OCI-LY3 (cell line): ENCODE results near the gene PIP4K2B.

Experiments used
- EZH2phosphoT487 ChIP-seq: fragments of 200-600 bp; shearing (Covaris generic); IDR thresholded peaks from 2 replicates; pipeline ENCODE4 v1.6.1; 2018; ENCODE audit warnings: antibody characterized with exemption, mixed run types, low read depth
- TF ChIP-seq, protein P1 (sequence below): fragments of 200-600, 300-600 bp; sonication (generic); IDR thresholded peaks from 2 replicates; pipeline ENCODE4 v1.5.1; 2014; ENCODE audit warnings: antibody characterized with exemption, low read length, low read depth

DNA sequence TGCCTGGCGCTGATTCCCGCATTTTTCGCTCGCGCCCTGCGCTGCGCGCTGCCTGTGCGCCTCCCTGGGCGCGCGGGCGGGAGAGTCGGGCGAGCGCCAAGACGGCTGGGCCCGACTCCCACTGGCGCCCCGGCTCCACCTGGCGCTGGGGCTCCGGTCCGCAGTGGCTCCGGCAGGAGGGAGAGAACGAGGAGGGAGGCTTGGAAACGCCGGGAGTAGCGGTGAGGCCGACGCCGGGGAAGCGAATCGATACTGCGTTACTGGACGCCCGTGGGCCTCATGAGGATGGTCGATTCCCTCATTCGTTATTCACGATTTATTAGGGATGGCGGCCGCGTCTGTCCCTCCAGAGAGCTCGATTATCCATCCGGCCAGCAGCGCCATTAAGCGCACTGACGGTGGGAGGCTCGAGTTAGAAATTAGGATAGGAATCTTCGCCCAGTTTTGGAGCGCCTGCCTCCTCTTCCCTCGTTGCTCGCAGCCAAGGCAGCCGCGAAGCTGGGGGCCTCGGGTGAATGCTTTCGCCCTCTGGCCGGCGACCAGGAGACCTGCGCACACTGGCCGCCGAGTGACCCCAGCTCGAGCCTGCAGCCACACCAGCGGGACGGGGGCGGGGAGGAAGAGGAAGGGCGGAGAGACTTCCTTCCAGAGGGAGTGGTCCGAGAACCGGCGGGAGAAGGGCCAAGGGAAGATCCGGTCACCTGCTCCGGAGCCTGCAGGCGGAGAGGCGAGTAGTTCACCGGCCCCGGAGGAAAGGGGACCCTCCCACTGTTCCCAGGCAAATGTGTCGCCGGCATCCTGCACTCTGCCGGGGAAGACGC is 49.9 kb downstream of the PIP4K2B start:
- TF ChIP-seq, protein P1, sequence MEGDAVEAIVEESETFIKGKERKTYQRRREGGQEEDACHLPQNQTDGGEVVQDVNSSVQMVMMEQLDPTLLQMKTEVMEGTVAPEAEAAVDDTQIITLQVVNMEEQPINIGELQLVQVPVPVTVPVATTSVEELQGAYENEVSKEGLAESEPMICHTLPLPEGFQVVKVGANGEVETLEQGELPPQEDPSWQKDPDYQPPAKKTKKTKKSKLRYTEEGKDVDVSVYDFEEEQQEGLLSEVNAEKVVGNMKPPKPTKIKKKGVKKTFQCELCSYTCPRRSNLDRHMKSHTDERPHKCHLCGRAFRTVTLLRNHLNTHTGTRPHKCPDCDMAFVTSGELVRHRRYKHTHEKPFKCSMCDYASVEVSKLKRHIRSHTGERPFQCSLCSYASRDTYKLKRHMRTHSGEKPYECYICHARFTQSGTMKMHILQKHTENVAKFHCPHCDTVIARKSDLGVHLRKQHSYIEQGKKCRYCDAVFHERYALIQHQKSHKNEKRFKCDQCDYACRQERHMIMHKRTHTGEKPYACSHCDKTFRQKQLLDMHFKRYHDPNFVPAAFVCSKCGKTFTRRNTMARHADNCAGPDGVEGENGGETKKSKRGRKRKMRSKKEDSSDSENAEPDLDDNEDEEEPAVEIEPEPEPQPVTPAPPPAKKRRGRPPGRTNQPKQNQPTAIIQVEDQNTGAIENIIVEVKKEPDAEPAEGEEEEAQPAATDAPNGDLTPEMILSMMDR: no peak
- no peak for TF ChIP-seq EZH2phosphoT487
